ENCODE results near the gene GSC2.

The GSC2 gene

DNA sequence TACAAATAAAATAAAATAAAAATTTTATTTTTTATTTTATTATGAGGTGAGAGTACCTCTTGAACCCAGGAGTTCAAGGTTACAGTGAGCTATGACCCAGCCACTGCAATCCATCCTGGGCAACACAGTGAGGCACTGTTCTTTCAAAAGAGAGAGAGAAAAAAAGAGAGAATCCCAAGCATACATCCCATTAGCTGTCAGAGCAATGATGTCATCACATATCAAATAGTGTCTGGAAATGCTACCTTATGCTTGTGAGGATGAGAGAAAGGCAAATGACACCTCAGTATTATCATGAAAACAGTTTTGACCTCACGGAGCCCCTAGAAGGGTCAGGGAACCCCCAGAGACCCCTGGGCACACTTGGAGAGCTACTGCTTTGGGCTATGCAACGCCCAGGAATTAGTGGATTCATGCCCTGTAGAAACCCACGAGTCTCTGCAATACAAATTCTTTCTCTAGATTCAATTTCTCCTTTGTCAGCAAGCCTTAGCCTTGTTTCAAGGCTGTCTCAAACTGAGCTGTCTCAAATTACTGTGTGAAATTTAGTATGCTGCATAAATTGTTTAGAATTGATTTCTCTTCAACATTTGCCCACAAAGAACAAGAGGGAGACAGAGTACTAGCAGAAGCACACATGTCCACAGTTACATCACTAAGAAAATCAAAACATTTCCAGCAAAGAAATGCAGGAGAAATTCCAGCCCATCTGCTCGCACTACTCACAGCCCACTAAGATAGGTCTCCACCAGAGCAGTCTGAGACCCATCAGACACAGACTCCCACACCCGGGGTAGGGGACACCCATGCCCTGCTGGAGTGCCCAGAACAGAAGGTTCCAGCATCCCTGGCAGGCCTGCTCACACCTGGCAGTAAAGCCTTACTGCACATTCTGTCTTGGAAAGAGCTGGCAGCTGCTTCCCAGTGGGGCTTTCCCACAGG lies 45.9 kb downstream of the GSC2 start:
- in situ Hi-C loops (cut with HindIII; ENCODE audit: low sequenced_read_pairs): no loop called here

DNA sequence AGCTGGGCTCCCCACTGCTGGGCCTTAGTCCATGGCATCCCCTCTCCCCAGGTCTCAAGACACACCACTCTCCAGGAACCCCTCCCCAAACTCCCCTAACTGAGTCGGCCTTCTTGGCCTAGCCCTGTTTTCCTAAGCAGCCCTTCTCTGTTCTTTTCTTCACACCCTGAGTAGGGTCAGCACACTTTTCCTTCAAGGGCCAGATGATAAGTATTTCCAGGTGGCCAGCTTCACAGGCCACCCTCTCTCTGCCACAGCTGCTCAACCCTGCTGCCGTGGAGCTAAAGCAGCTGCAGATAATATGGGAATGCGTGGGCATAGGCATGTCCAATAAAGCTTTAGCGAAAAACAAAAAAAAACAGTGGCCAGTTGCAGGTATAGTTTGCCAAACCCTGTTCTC lies 51.9 kb downstream of the GSC2 start:
- in situ Hi-C loops (cut with HindIII; ENCODE audit: low sequenced_read_pairs): no loop called here

DNA sequence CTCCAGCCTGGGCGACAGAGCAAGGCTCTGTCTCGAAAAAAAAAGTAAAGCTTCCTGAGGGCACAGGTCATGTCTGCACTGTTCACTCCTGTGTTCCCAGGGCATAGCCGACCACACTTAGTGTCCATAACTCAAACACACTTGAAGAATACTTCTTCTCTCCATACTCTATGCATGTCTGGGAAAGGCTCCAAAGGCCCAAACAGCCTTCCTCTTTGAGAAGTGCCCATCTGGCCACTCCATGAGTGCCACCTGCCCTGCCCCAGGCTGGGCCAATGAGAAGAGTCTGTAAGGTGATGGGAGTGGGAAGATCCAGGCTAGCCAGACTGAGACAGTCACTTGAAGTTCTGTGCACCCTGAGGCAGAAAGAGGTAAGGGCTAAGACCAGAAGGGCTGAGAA lies 52.6 kb downstream of the GSC2 start:
- in situ Hi-C loops (cut with HindIII; ENCODE audit: low sequenced_read_pairs): no loop called here

Measured in endothelial cell of hepatic sinusoid (primary cell).